H9 (cell line): ENCODE data around the gene SYK. TPM values are rescaled to one million over a fixed set of nuclear protein-coding genes. Genes with fewer than 3 reads are reported as not detected.

Source experiments
- DNase-seq: peaks from one replicate; pipeline ENCODE4 v3.0.0-alpha.2; 2017
- H2AFZ ChIP-seq: one replicate; pipeline ENCODE4 v1.6.1; 2013; ENCODE audit warnings: mild to moderate bottlenecking, low read length, control low read depth, moderate library complexity
- H2AK5ac ChIP-seq: 2 replicates; pipeline ENCODE4 v1.6.1; 2013; ENCODE audit warnings: low read length, control low read depth, mixed read lengths; ENCODE audit not compliant: insufficient read length
- H2BK120ac ChIP-seq: one replicate; pipeline ENCODE4 v1.6.1; 2013; ENCODE audit warnings: low read depth, mild to moderate bottlenecking, low read length, control low read depth, inconsistent platforms; ENCODE audit not compliant: poor library complexity, severe bottlenecking
- H2BK12ac ChIP-seq: 2 replicates; pipeline ENCODE4 v1.6.1; 2013; ENCODE audit warnings: low read length, control low read depth, mixed read lengths, low read depth; ENCODE audit not compliant: insufficient read length
- H2BK15ac ChIP-seq: 2 replicates; pipeline ENCODE4 v1.6.1; 2013; ENCODE audit warnings: low read depth, low read length, control low read depth
- H2BK20ac ChIP-seq: one replicate; pipeline ENCODE4 v1.6.1; 2013; ENCODE audit warnings: low read depth, mild to moderate bottlenecking, low read length, control low read depth, inconsistent platforms; ENCODE audit not compliant: poor library complexity, severe bottlenecking
- H2BK5ac ChIP-seq: 2 replicates; pipeline ENCODE4 v1.6.1; 2013; ENCODE audit warnings: low read length, control low read depth, mixed read lengths; ENCODE audit not compliant: insufficient read length
- H3K14ac ChIP-seq: 2 replicates; pipeline ENCODE4 v1.6.1; 2013; ENCODE audit warnings: low read length, control low read depth; ENCODE audit not compliant: insufficient read depth
- H3K18ac ChIP-seq: 2 replicates; pipeline ENCODE4 v1.6.1; 2013; ENCODE audit warnings: low read depth, mild to moderate bottlenecking, mixed read lengths, low read length, control low read depth; ENCODE audit not compliant: insufficient read length
- H3K23ac ChIP-seq: 2 replicates; pipeline ENCODE4 v1.6.1; 2013; ENCODE audit warnings: low read length, control low read depth, mixed read lengths, low read depth; ENCODE audit not compliant: insufficient read length
- H3K23me2 ChIP-seq: 2 replicates; pipeline ENCODE4 v1.6.1; 2013; ENCODE audit warnings: low read depth, mild to moderate bottlenecking, mixed read lengths, low read length, control low read depth; ENCODE audit not compliant: insufficient read length, poor library complexity, severe bottlenecking
- H3K27ac ChIP-seq: 2 replicates; pipeline ENCODE4 v1.5.1; 2013; ENCODE audit warnings: low read length, control low read depth, mixed read lengths, low read depth; ENCODE audit not compliant: insufficient read length
- H3K27me3 ChIP-seq: 2 replicates; pipeline ENCODE4 v1.6.1; 2013; ENCODE audit warnings: low read length, control low read depth, inconsistent platforms; ENCODE audit not compliant: insufficient read depth
- H3K4ac ChIP-seq: 2 replicates; pipeline ENCODE4 v1.6.1; 2013; ENCODE audit warnings: low read depth, mild to moderate bottlenecking, control low read depth, inconsistent platforms, low read length, moderate library complexity
- H3K4me1 ChIP-seq: 2 replicates; pipeline ENCODE4 v1.6.1; 2013; ENCODE audit warnings: low read length, control low read depth, inconsistent platforms; ENCODE audit not compliant: insufficient read depth
- H3K4me2 ChIP-seq: 2 replicates; pipeline ENCODE4 v1.6.1; 2013; ENCODE audit warnings: low read length, control low read depth, mixed read lengths; ENCODE audit not compliant: insufficient read length, insufficient read depth
- H3K56ac ChIP-seq: 2 replicates; pipeline ENCODE4 v1.6.1; 2013; ENCODE audit warnings: low read depth, mild to moderate bottlenecking, mixed read lengths, low read length, control low read depth; ENCODE audit not compliant: insufficient read length
- H3K79me1 ChIP-seq: 2 replicates; pipeline ENCODE4 v1.6.1; 2013; ENCODE audit warnings: low read depth, mild to moderate bottlenecking, moderate library complexity, low read length, control low read depth, inconsistent platforms; ENCODE audit not compliant: insufficient read depth, poor library complexity, severe bottlenecking
- H3K79me2 ChIP-seq: 2 replicates; pipeline ENCODE4 v1.6.1; 2013; ENCODE audit warnings: low read length, control low read depth, inconsistent platforms; ENCODE audit not compliant: insufficient read depth
- H3K9ac ChIP-seq: 2 replicates; pipeline ENCODE4 v1.6.1; 2013; ENCODE audit warnings: low read length, control low read depth, mixed read lengths; ENCODE audit not compliant: insufficient read length; ENCODE audit errors: extremely low read depth
- H3K9me3 ChIP-seq: one replicate; pipeline ENCODE4 v1.6.1; 2013; ENCODE audit warnings: low read depth, low read length, inconsistent platforms; ENCODE audit not compliant: control insufficient read depth
- H3T11ph ChIP-seq: one replicate; pipeline ENCODE4 v1.6.1; 2013; ENCODE audit warnings: mild to moderate bottlenecking, low read length, control low read depth, inconsistent platforms
- H4K20me1 ChIP-seq: one replicate; pipeline ENCODE4 v1.6.1; 2013; ENCODE audit not compliant: control insufficient read depth, insufficient read length, insufficient read depth
- H4K5ac ChIP-seq: 2 replicates; pipeline ENCODE4 v1.6.1; 2013; ENCODE audit warnings: low read depth, mild to moderate bottlenecking, mixed read lengths, low read length, control low read depth; ENCODE audit not compliant: insufficient read length
- H4K8ac ChIP-seq: replicated peaks from 2 replicates; pipeline ENCODE4 v1.6.1; 2013; ENCODE audit warnings: low read length, control low read depth, mixed read lengths, low read depth; ENCODE audit not compliant: insufficient read length
- H4K91ac ChIP-seq: 2 replicates; pipeline ENCODE4 v1.6.1; 2013; ENCODE audit warnings: low read depth, mild to moderate bottlenecking, moderate library complexity, mixed read lengths, low read length, control low read depth; ENCODE audit not compliant: insufficient read length
- H3K27ac Mint-ChIP-seq, 3 experiments: 2 replicates in 2 of 3; 3 replicates in 1 of 3; pipeline ENCODE4 v1.8.0; 2020 to 2021; ENCODE audit warnings: mixed read lengths in 3 of 3, mild to moderate bottlenecking in 1 of 3, moderate library complexity in 1 of 3
- H3K27me3 Mint-ChIP-seq: 2 replicates; pipeline ENCODE4 v1.8.0; 2021; ENCODE audit warnings: low read depth, mild to moderate bottlenecking, moderate library complexity, mixed read lengths
- H3K36me3 Mint-ChIP-seq, 3 experiments: 2 replicates in 2 of 3; 3 replicates in 1 of 3; pipeline ENCODE4 v1.8.0; 2020 to 2021; ENCODE audit warnings: low read depth in 3 of 3, mixed read lengths in 3 of 3; ENCODE audit not compliant: insufficient read depth in 1 of 3
- H3K4me1 Mint-ChIP-seq, 2 experiments: 2 replicates each; pipeline ENCODE4 v1.8.0; 2020; ENCODE audit warnings: mixed read lengths in 2 of 2
- H3K4me3 Mint-ChIP-seq, 2 experiments: 2 replicates in 1 of 2; 3 replicates in 1 of 2; pipeline ENCODE4 v1.8.0; 2020 to 2021; ENCODE audit warnings: mild to moderate bottlenecking in 2 of 2, mixed read lengths in 2 of 2, moderate library complexity in 1 of 2
- H3K9me3 Mint-ChIP-seq, 2 experiments: 2 replicates in 1 of 2; 3 replicates in 1 of 2; pipeline ENCODE4 v1.8.0; 2020; ENCODE audit warnings: mild to moderate bottlenecking in 2 of 2, mixed read lengths in 2 of 2, moderate library complexity in 1 of 2
- WGBS: extraction: QIAGEN DNeasy Blood & Tissue Kit; methylation state at CpG from one replicate; pipeline ENCODE4 v1.1.7; 2013; ENCODE audit warnings: missing lambda C conversion rate, low lambda C conversion rate, mixed read lengths; ENCODE audit not compliant: insufficient read length; ENCODE audit errors: extremely low coverage; 5-methylcytosine and 5-hydroxymethylcytosine counted together
- total RNA-seq: library from RNA; stranded (reverse); gene quantifications from 2 replicates; pipeline ENCODE4 v1.2.1, GENCODE V29; 2021
- TF ChIP-seq, protein P1 (sequence below): fragments of 200-600 bp; sonication (generic); conservative IDR thresholded peaks from 3 replicates; pipeline ENCODE4 v1.8.0; 2021; ENCODE audit warnings: antibody characterized with exemption, mild to moderate bottlenecking

The SYK gene
- total RNA-seq, 1 experiment from 2014 or later: 7.9 TPM

DNA sequence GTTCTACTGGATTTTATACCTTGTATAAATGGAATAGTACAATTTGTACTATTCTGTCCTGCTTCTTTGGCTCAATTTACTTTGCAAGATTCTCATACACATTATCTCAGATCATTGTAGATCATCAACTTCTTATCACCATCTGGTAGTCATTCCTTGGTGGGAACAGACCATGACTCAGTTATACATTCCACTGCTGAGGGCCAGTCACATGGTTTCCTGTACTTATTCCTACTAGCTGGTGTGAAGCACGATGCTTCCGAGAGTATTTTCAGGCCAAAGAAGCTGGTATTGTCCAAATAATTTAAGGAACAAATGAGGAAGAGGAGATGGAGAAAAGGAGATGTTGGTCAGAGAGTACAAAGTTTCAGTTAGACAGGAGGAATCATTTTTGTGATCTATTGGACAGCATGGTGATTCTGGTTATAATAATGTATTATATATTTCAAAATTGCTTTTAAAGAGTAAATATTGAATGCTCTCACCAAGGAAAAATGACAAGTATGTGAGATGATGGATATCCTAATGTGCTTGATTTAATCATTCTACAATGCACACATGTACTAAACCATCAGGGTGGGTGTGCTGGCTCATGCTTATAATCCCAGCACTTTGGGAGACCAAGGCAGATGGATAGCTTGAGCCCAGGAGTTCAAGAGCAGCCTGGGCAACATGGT lies 124.1 kb downstream of the SYK start:
- Histone ChIP-seq H3K27ac (no peak overlapping the region), H3K23me2 (no peaks in the 10 kb centered on the region), H3K4ac (no peak overlapping the region), H2BK20ac (no peak overlapping the region), H3K79me2 (no peaks in the 10 kb centered on the region), H3K4me1 (no peaks in the 10 kb centered on the region), H2BK120ac (no peak overlapping the region), H3K23ac (no peak overlapping the region), H3K27me3 (no peaks in the 10 kb centered on the region), H3K9ac (no peak overlapping the region), H3T11ph (no peak overlapping the region), H4K8ac (no peak overlapping the region), H3K79me1 (no peaks in the 10 kb centered on the region), H2AK5ac (no peak overlapping the region), H3K56ac (no peak overlapping the region), H4K20me1 (no peaks in the 10 kb centered on the region), H3K4me2 (no peak overlapping the region), H2BK15ac (no peak overlapping the region), H3K18ac (no peak overlapping the region), H4K91ac (no peak overlapping the region), H2BK12ac (no peak overlapping the region), H3K9me3 (no peaks in the 10 kb centered on the region), H3K14ac (no peak overlapping the region), H2AFZ (no peak overlapping the region), H2BK5ac (no peak overlapping the region), H4K5ac (no peak overlapping the region)
- Mint-ChIP-seq H3K9me3 (no peaks in the 10 kb centered on the region; a peak in 1 of 5 replicates), H3K4me1 (peaks cover 4% of the 10 kb centered on the region in 2 experiments; a peak in 1 of 4 replicates), H3K27ac (no peak overlapping the region), H3K4me3 (no peak overlapping the region), H3K36me3 (no peaks in the 10 kb centered on the region), H3K27me3 (peaks cover 5% of the 10 kb centered on the region)
- WGBS: no CpG with 5 or more reads among the region's 2 CpGs
- no peak for DNase-seq
- TF ChIP-seq, protein P1, sequence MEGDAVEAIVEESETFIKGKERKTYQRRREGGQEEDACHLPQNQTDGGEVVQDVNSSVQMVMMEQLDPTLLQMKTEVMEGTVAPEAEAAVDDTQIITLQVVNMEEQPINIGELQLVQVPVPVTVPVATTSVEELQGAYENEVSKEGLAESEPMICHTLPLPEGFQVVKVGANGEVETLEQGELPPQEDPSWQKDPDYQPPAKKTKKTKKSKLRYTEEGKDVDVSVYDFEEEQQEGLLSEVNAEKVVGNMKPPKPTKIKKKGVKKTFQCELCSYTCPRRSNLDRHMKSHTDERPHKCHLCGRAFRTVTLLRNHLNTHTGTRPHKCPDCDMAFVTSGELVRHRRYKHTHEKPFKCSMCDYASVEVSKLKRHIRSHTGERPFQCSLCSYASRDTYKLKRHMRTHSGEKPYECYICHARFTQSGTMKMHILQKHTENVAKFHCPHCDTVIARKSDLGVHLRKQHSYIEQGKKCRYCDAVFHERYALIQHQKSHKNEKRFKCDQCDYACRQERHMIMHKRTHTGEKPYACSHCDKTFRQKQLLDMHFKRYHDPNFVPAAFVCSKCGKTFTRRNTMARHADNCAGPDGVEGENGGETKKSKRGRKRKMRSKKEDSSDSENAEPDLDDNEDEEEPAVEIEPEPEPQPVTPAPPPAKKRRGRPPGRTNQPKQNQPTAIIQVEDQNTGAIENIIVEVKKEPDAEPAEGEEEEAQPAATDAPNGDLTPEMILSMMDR: no peak
